GM18951 (cell line): ENCODE data around the gene AKT2.

Experiments used
- POLR2A ChIP-seq: IDR thresholded peaks from 4 replicates; pipeline ENCODE4 v1.6.1; 2011; ENCODE audit warnings: mild to moderate bottlenecking; ENCODE audit not compliant: insufficient read length, insufficient read depth; ENCODE audit errors: extremely low read depth
- in situ Hi-C: fragments of 300-500 bp; cut with MboI; formaldehyde crosslinking; loops from one replicate; pipeline ENCODE4 v1.12.0; 2022; ENCODE audit warnings: low sequenced_read_pairs, mixed read lengths, inconsistent platforms; ENCODE audit not compliant: unreplicated experiment

Gene AKT2

GRCh38 chr19:40191836-40192646 is 93.1 kb downstream of the AKT2 start:
- TF ChIP-seq POLR2A, result no peak
- in situ Hi-C loops, result no loop called here

GRCh38 chr19:40190891-40191835 is 94.0 kb downstream of the AKT2 start, which contains the start of gene MAP3K10:
MAP3K10 (plus strand) TSS chr19:40191426; CDS start chr19:40192032, 606 bp downstream.
- peak; percentile 44 for TF ChIP-seq POLR2A
- in situ Hi-C loops, result no loop called here

GRCh38 chr19:40184273-40184672 is 100.9 kb downstream of the AKT2 start:
- in situ Hi-C loops, result no loop called here

More at GRCh38 chr19:40184273-40184672, 100.9 kb downstream of the AKT2 start:
- no peak for TF ChIP-seq POLR2A
